ENCODE results near the gene GAD2.

GAD2 gene

GRCh38 chr10:26216585-26217395 is at the start of gene GAD2:
TSS of gene GAD2 (plus strand) at chr10:26216774. CDS start at chr10:26216810, 36 bp downstream.
- Histone ChIP-seq H3K4me1 (ENCODE audit: control insufficient read depth, low read length) (no peaks in the 10 kb centered on the region), H3K9me3 (ENCODE audit: control insufficient read depth, insufficient read depth, low read length) (peaks cover 7% of the 10 kb centered on the region; the same call in 1 of the 2 replicates), H3K9me2 (replicated peaks; ENCODE audit: control insufficient read depth, low read length) (no peaks in the 10 kb centered on the region), H3F3A (ENCODE audit: control insufficient read depth, insufficient read depth) (no peaks in the 10 kb centered on the region), H3K27ac (ENCODE audit: low read depth, low read length) (no peak within 1 kb of the TSS), H3K27me3 (ENCODE audit: control insufficient read depth, low read length) (no peaks in the 10 kb centered on the region), H3K4me3 (ENCODE audit: low read length) (no peak within 1 kb of the TSS), H3K79me2 (ENCODE audit: control insufficient read depth, low read length) (no peaks in the 10 kb centered on the region), H3K4me2 (ENCODE audit: low read length) (no peak within 1 kb of the TSS), H4K20me1 (ENCODE audit: control insufficient read depth, insufficient read depth, low read depth, low read length) (no peaks in the 10 kb centered on the region), H3K36me3 (ENCODE audit: control insufficient read depth, low read length) (no peaks in the 10 kb centered on the region)
- no peak for TF ChIP-seq EZH2phosphoT487 (IDR thresholded peaks at IDR 0.05; ENCODE audit: borderline replicate concordance, low read length)
- TF ChIP-seq, protein P1, sequence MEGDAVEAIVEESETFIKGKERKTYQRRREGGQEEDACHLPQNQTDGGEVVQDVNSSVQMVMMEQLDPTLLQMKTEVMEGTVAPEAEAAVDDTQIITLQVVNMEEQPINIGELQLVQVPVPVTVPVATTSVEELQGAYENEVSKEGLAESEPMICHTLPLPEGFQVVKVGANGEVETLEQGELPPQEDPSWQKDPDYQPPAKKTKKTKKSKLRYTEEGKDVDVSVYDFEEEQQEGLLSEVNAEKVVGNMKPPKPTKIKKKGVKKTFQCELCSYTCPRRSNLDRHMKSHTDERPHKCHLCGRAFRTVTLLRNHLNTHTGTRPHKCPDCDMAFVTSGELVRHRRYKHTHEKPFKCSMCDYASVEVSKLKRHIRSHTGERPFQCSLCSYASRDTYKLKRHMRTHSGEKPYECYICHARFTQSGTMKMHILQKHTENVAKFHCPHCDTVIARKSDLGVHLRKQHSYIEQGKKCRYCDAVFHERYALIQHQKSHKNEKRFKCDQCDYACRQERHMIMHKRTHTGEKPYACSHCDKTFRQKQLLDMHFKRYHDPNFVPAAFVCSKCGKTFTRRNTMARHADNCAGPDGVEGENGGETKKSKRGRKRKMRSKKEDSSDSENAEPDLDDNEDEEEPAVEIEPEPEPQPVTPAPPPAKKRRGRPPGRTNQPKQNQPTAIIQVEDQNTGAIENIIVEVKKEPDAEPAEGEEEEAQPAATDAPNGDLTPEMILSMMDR (IDR thresholded peaks at IDR 0.05; ENCODE audit: low read depth, low read length, poor library complexity, severe bottlenecking), result no peak

DNA sequence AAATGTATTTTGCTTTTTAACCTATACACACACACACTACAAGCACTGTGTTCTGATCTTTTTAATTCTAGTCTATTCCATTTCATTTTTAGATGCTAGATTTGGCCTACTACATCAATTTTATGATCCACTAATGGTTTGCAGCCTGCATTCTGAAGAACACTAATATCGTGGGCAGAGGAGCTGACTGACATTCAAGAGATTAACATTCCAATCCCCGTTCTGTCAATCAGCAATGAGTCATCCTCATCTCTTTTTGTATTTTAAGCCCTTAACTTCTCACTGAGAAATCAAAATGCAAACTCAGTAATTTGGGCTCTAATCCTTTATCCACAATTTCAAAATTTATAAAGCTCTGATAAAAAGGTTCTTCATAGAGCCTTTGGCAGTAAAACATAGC is 47.1 kb upstream of the GAD2 start:
- Histone ChIP-seq H3K4me1 (ENCODE audit: control insufficient read depth, low read length) (peaks cover 11% of the 10 kb centered on the region), H3K9me2 (replicated peaks; ENCODE audit: control insufficient read depth, low read length) (no peaks in the 10 kb centered on the region), H3F3A (ENCODE audit: control insufficient read depth, insufficient read depth) (no peaks in the 10 kb centered on the region), H3K79me2 (ENCODE audit: control insufficient read depth, low read length) (no peaks in the 10 kb centered on the region), H3K27ac (ENCODE audit: low read depth, low read length) (no peak overlapping the region), H3K4me2 (ENCODE audit: low read length) (no peak overlapping the region), H3K27me3 (ENCODE audit: control insufficient read depth, low read length) (no peaks in the 10 kb centered on the region), H3K9me3 (ENCODE audit: control insufficient read depth, insufficient read depth, low read length) (no peaks in the 10 kb centered on the region), H3K36me3 (ENCODE audit: control insufficient read depth, low read length) (no peaks in the 10 kb centered on the region), H3K4me3 (ENCODE audit: low read length) (no peak overlapping the region), H4K20me1 (ENCODE audit: control insufficient read depth, insufficient read depth, low read depth, low read length) (no peaks in the 10 kb centered on the region)
- TF ChIP-seq, protein P1 (IDR thresholded peaks at IDR 0.05; ENCODE audit: low read depth, low read length, poor library complexity, severe bottlenecking), result no peak
- TF ChIP-seq EZH2phosphoT487 (IDR thresholded peaks at IDR 0.05; ENCODE audit: borderline replicate concordance, low read length), result no peak

- no peak for TF ChIP-seq EZH2phosphoT487 (IDR thresholded peaks at IDR 0.05; ENCODE audit: borderline replicate concordance, low read length)
- TF ChIP-seq, protein P1 (IDR thresholded peaks at IDR 0.05; ENCODE audit: low read depth, low read length, poor library complexity, severe bottlenecking), result no peak
- no peaks in the 10 kb centered on the region for H3K36me3 ChIP-seq (ENCODE audit: control insufficient read depth, low read length)
- H3K9me3 ChIP-seq (ENCODE audit: control insufficient read depth, insufficient read depth, low read length), result no peaks in the 10 kb centered on the region
- no peaks in the 10 kb centered on the region for H3F3A ChIP-seq (ENCODE audit: control insufficient read depth, insufficient read depth)
- no peak overlapping the region for H3K27ac ChIP-seq (ENCODE audit: low read depth, low read length)
- H3K4me1 ChIP-seq (ENCODE audit: control insufficient read depth, low read length), result peaks cover 11% of the 10 kb centered on the region
- no peak overlapping the region for H3K4me3 ChIP-seq (ENCODE audit: low read length)
- H3K79me2 ChIP-seq (ENCODE audit: control insufficient read depth, low read length), result no peaks in the 10 kb centered on the region
- no peaks in the 10 kb centered on the region for H4K20me1 ChIP-seq (ENCODE audit: control insufficient read depth, insufficient read depth, low read depth, low read length)
- no peak overlapping the region for H3K4me2 ChIP-seq (ENCODE audit: low read length)
- no peaks in the 10 kb centered on the region for H3K9me2 ChIP-seq (replicated peaks; ENCODE audit: control insufficient read depth, low read length)
- H3K27me3 ChIP-seq (ENCODE audit: control insufficient read depth, low read length), result no peaks in the 10 kb centered on the region
Observed at GRCh38 chr10:26172131-26172530, 44.4 kb upstream of the GAD2 start.

Data from DOHH2 (cell line).